DND-41 (cell line): ENCODE measurements around the gene SULT1B1.

ENCODE experiments used
- CTCF ChIP-seq: IDR thresholded peaks from 2 replicates; pipeline ENCODE4 v1.5.1; 2012; ENCODE audit warnings: borderline replicate concordance, low read length, moderate library complexity, mild to moderate bottlenecking; ENCODE audit not compliant: poor library complexity, severe bottlenecking; ENCODE audit errors: extremely low read depth
- EZH2 ChIP-seq: IDR thresholded peaks from 3 replicates; pipeline ENCODE4 v1.6.1; 2012; ENCODE audit warnings: borderline replicate concordance, low read depth, mild to moderate bottlenecking, moderate library complexity, low read length, inconsistent platforms; ENCODE audit not compliant: severe bottlenecking

- TF ChIP-seq CTCF: no peak
- no peak for TF ChIP-seq EZH2
These were observed 46.8 kb downstream of the SULT1B1 start for GRCh38 chr4:69713593-69713992.
